Erythroblast (primary cell): ENCODE measurements around the gene R3HDM1.

Source experiments
- GATA1 ChIP-seq: IDR thresholded peaks from 2 replicates; pipeline ENCODE4 v1.6.1; 2011; ENCODE audit warnings: low read depth, mild to moderate bottlenecking, control low read depth, low read length, moderate library complexity
- POLR2A ChIP-seq: IDR thresholded peaks from 2 replicates; pipeline ENCODE4 v1.6.1; 2011; ENCODE audit warnings: mild to moderate bottlenecking, low read length

GRCh38 chr2:135563793-135564192 lies 32.5 kb downstream of the R3HDM1 start:
- TF ChIP-seq POLR2A: no peak
- no peak for TF ChIP-seq GATA1
